Spleen (tissue), 11 donors: ENCODE results near the gene STARD9. TPM values are rescaled to one million over a fixed set of nuclear protein-coding genes. Genes with fewer than 3 reads are reported as not detected.

Source experiments
- DNase-seq: peaks from one replicate; pipeline ENCODE4 v3.0.0-alpha.2; 2020
- H3K27ac ChIP-seq, 8 donors: fragments of 200-600 bp; sonication (generic) in 7 of 8; 1 replicate in 4 of 8; 2 replicates in 4 of 8; pipeline versions ENCODE4 v1.5.0 to v1.8.0; 2016 to 2021; ENCODE audit warnings: inconsistent platforms in 4 of 8, mild to moderate bottlenecking in 4 of 8, moderate library complexity in 1 of 8
- H3K27me3 ChIP-seq, 7 donors: fragments of 200-600 bp; sonication (generic) in 6 of 7; replicated peaks in 1 of 7; 1 replicate in 4 of 7; 2 replicates in 3 of 7; pipeline versions ENCODE4 v1.5.0 to v1.8.0; 2016 to 2021; ENCODE audit warnings: inconsistent platforms in 3 of 7, mild to moderate bottlenecking in 1 of 7
- H3K36me3 ChIP-seq, 6 donors: fragments of 200-600 bp; sonication (generic) in 5 of 6; 1 replicate in 4 of 6; 2 replicates in 2 of 6; pipeline versions ENCODE4 v1.5.0 to v1.8.0; 2016 to 2021; ENCODE audit warnings: inconsistent platforms in 2 of 6
- H3K4me1 ChIP-seq, 6 donors: fragments of 200-600 bp; sonication (generic) in 5 of 6; 1 replicate in 3 of 6; 2 replicates in 3 of 6; pipeline versions ENCODE4 v1.5.0 to v1.8.0; 2016 to 2021; ENCODE audit warnings: inconsistent platforms in 3 of 6
- H3K4me3 ChIP-seq, 8 donors: fragments of 200-600 bp; sonication (generic) in 7 of 8; 1 replicate in 4 of 8; 2 replicates in 4 of 8; pipeline versions ENCODE4 v1.5.0 to v1.8.0; 2016 to 2021; ENCODE audit warnings: inconsistent platforms in 4 of 8, mild to moderate bottlenecking in 4 of 8, moderate library complexity in 2 of 8
- H3K9me3 ChIP-seq, 8 donors: fragments of 200-600 bp; sonication (generic) in 7 of 8; 1 replicate in 4 of 8; 2 replicates in 4 of 8; pipeline versions ENCODE4 v1.5.0 to v1.8.0; 2016 to 2021; ENCODE audit warnings: inconsistent platforms in 4 of 8
- POLR2A ChIP-seq, 3 donors: fragments of 450-650 bp; IDR thresholded peaks; one replicate each; pipeline ENCODE4 v1.5.1; 2017; ENCODE audit warnings: antibody characterized with exemption in 3 of 3, mild to moderate bottlenecking in 1 of 3
- POLR2AphosphoS5 ChIP-seq, 3 donors: sonication (generic); formaldehyde crosslinking; IDR thresholded peaks; one replicate each; pipeline ENCODE4 v1.5.1; 2017; ENCODE audit warnings: antibody characterized with exemption in 3 of 3
- WGBS, 5 donors: extraction: QIAGEN DNeasy Blood & Tissue Kit in 3 of 5; methylation state at CpG; one replicate each; pipeline versions ENCODE4 v1.1.5 to v1.1.7; 2013 to 2018; 5-methylcytosine and 5-hydroxymethylcytosine counted together
- intact Hi-C: fragments of 100-400 bp; cut with DNase I; formaldehyde crosslinking; loops from one replicate; pipeline ENCODE4 v1.15.0; 2023; ENCODE audit warnings: low total_unique reads
- polyA plus RNA-seq, 3 donors: library from polyadenylated mRNA; stranded (reverse); fragments of 200-250 nt; gene quantifications; one replicate each; pipeline ENCODE4 v1.2.1, GENCODE V29; 2013
- total RNA-seq, 7 donors: library from RNA; depleted of rRNA in 3 of 7; stranded (reverse); fragments of >200 nt in 3 of 7; fragmentation: NEBNext Ultra II Directional in 4 of 7; extraction: Animal tissue kit (Norgen Biotek cat#: 25700) in 4 of 7; gene quantifications; one replicate each; pipeline versions ENCODE4 v1.1.0 to v1.2.1, GENCODE V29; 2016 to 2021
- TF ChIP-seq, protein P1 (sequence below), 11 experiments: fragments of 200-600 bp in 7 of 11; fragments of 450-650 bp in 4 of 11; sonication (generic) in 4 of 11; IDR thresholded peaks in 8 of 11; conservative IDR thresholded peaks in 3 of 11; 1 replicate in 7 of 11; 2 replicates in 4 of 11; pipeline versions ENCODE4 v1.4.0 to v1.8.0; 2016 to 2021; ENCODE audit warnings: antibody characterized with exemption in 11 of 11, inconsistent platforms in 4 of 11, mild to moderate bottlenecking in 1 of 11
- donor health status: healthy with polysubstance abuse.
- donor health status: DM: no; HTN: no; CAD: no; lungs with moderate emphysema.
- donor health status: DM: no; HTN: no; CAD: no.
- donor health status: Bipolar disorder and iron deficiency.
- donor health status: healthy.
- donor health status: DM: no; HTN: no; CAD: no.
- donor health status: DM: yes; HTN: yes; CAD: no.

The STARD9 gene
- total and polyA plus RNA-seq, 10 donors = 0.97 to 30.8 (median 21.6) TPM

DNA sequence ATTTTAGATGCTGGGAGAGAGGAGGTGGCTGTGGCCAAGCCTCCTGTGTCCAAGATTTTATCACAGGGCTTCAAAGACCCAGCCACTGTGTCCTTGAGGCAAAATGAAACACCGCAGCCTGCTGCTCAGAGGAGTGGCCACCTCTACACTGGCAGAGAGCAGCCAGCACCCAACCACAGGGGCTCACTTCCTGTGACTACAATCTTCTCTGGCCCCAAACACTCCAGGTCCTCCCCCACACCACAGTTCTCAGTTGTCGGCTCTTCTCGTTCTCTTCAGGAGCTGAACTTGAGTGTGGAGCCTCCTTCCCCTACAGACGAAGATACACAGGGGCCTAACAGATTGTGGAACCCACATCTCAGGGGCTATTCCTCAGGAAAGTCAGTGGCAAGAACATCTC lies 115.9 kb downstream of the STARD9 start:
- no peaks in the 10 kb centered on the region for H3K27me3 ChIP-seq
- TF ChIP-seq, protein P1, sequence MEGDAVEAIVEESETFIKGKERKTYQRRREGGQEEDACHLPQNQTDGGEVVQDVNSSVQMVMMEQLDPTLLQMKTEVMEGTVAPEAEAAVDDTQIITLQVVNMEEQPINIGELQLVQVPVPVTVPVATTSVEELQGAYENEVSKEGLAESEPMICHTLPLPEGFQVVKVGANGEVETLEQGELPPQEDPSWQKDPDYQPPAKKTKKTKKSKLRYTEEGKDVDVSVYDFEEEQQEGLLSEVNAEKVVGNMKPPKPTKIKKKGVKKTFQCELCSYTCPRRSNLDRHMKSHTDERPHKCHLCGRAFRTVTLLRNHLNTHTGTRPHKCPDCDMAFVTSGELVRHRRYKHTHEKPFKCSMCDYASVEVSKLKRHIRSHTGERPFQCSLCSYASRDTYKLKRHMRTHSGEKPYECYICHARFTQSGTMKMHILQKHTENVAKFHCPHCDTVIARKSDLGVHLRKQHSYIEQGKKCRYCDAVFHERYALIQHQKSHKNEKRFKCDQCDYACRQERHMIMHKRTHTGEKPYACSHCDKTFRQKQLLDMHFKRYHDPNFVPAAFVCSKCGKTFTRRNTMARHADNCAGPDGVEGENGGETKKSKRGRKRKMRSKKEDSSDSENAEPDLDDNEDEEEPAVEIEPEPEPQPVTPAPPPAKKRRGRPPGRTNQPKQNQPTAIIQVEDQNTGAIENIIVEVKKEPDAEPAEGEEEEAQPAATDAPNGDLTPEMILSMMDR (IDR thresholded peaks at IDR 0.05 in 8 of 11, conservative IDR thresholded peaks at IDR 0.05 in 3 of 11) = no peak
- H3K27ac ChIP-seq = no peak overlapping the region
- intact Hi-C loops = no loop called here
- H3K9me3 ChIP-seq = no peaks in the 10 kb centered on the region
- DNase-seq = no peak
- peaks cover 0 to 89% (median 6%) of the 10 kb centered on the region in 6 donors for H3K36me3 ChIP-seq
- WGBS, 5 donors = 62 to 88% (median 69%) methylated on average over 4 of the region's 4 CpGs
- H3K4me1 ChIP-seq = no peaks in the 10 kb centered on the region
- no peak overlapping the region for H3K4me3 ChIP-seq

DNA sequence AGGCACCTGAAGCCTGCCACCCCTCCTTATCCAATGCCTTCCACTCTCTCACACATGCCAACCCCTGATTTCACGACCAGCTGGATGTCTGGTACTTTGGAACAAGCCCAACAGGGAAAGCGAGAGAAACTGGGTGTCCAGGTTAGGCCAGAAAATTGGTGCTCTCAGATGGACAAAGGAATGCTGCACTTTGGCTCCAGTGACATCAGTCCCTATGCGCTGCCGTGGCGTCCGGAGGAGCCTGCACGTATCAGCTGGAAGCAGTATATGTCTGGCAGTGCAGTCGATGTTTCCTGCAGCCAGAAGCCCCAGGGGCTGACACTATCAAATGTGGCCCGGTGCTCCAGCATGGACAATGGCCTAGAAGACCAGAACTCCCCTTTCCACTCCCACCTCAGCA lies 116.4 kb downstream of the STARD9 start:
- no peaks in the 10 kb centered on the region for H3K9me3 ChIP-seq
- no peak overlapping the region for H3K27ac ChIP-seq
- no peak for TF ChIP-seq POLR2A (IDR thresholded peaks at IDR 0.05)
- TF ChIP-seq, protein P1 (IDR thresholded peaks at IDR 0.05 in 8 of 11, conservative IDR thresholded peaks at IDR 0.05 in 3 of 11) = no peak
- TF ChIP-seq POLR2AphosphoS5 (IDR thresholded peaks at IDR 0.05) = no peak
- no peak for DNase-seq
- 91 to 95% (median 93%) methylated on average over 7 to 9 of the region's 9 CpGs for WGBS, 5 donors
- no peak overlapping the region for H3K4me3 ChIP-seq
- no peaks in the 10 kb centered on the region for H3K27me3 ChIP-seq
- H3K36me3 ChIP-seq = peaks cover 0 to 88% (median 8%) of the 10 kb centered on the region in 6 donors
- intact Hi-C loops = no loop called here
- H3K4me1 ChIP-seq = no peaks in the 10 kb centered on the region

- Histone ChIP-seq H3K9me3 (no peaks in the 10 kb centered on the region), H3K36me3 (peaks cover 0 to 86% (median 8%) of the 10 kb centered on the region in 6 donors), H3K27me3 (no peaks in the 10 kb centered on the region), H3K4me1 (no peaks in the 10 kb centered on the region), H3K4me3 (no peak overlapping the region), H3K27ac (no peak overlapping the region)
- no peak for DNase-seq
- WGBS, 5 donors = 80 to 100% (median 100%) methylated on average over 1 of the region's 1 CpG
- TF ChIP-seq POLR2AphosphoS5 (IDR thresholded peaks at IDR 0.05) = no peak
- no peak for TF ChIP-seq POLR2A (IDR thresholded peaks at IDR 0.05)
- TF ChIP-seq, protein P1 (IDR thresholded peaks at IDR 0.05 in 8 of 11, conservative IDR thresholded peaks at IDR 0.05 in 3 of 11) = no peak
- intact Hi-C loops = no loop called here
Measured at GRCh38 chr15:42692536-42692935, 117.1 kb downstream of the STARD9 start.

DNA sequence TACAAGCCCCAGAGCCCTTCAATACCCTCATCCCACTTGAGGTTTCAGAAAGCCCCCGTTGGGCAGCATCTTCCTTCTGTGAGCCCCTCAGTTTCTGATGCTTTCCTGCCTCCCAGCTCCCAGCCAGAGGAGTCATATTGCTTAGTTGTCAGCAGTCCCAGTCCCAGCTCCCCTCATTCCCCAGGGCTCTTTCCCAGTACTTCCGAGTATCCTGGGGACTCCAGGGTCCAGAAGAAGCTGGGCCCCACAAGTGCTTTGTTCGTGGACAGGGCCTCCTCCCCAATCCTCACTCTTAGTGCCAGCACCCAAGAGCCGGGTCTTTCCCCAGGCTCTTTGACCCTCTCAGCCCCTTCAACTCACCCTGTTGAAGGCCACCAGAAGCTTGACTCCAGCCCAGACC lies 117.6 kb downstream of the STARD9 start:
- 80 to 91% (median 89%) methylated on average over 4 of the region's 4 CpGs for WGBS, 5 donors
- no peak overlapping the region for H3K27ac ChIP-seq
- H3K27me3 ChIP-seq = no peaks in the 10 kb centered on the region
- H3K9me3 ChIP-seq = no peaks in the 10 kb centered on the region
- TF ChIP-seq POLR2A (IDR thresholded peaks at IDR 0.05) = no peak
- TF ChIP-seq POLR2AphosphoS5 (IDR thresholded peaks at IDR 0.05) = no peak
- TF ChIP-seq, protein P1 (IDR thresholded peaks at IDR 0.05 in 8 of 11, conservative IDR thresholded peaks at IDR 0.05 in 3 of 11) = no peak
- intact Hi-C loops = no loop called here
- H3K36me3 ChIP-seq = peaks cover 0 to 90% (median 10%) of the 10 kb centered on the region in 6 donors
- H3K4me3 ChIP-seq = no peak overlapping the region
- no peaks in the 10 kb centered on the region for H3K4me1 ChIP-seq
- DNase-seq = no peak
